H1 (cell line): ENCODE results near the gene ZBTB46. TPM values are rescaled to one million over a fixed set of nuclear protein-coding genes. Genes with fewer than 3 reads are reported as not detected.

Experiments used
- CTCF ChIA-PET: fragments of 300-600 bp; sonication (Branson Sonifier 250); formaldehyde crosslinking; loops from one replicate; lab custom pipeline; 2021; ENCODE audit not compliant: partially characterized antibody; lab: Charles Lee
- POLR2A ChIA-PET: fragments of 300-600 bp; sonication (Branson Sonifier 250); formaldehyde crosslinking; loops from one replicate; lab custom pipeline; 2021; ENCODE audit warnings: inconsistent platforms; ENCODE audit not compliant: partially characterized antibody; lab: Charles Lee
- DNase-seq, 2 experiments: peaks; one replicate each; pipeline versions ENCODE4 v3.0.0 to v3.0.0-alpha.2; 2010 to 2022; ENCODE audit warnings: low spot score in 2 of 2, low read depth in 1 of 2, mixed read lengths in 1 of 2
- FAIRE-seq: peaks from 2 replicates; lab custom pipeline; 2011; peaks lifted over from hg19 to GRCh38; lab: Jason Lieb, UNC
- H2AFZ ChIP-seq: 2 replicates; pipeline ENCODE4 v1.8.1; 2012; ENCODE audit warnings: low read length, inconsistent platforms
- H2AK5ac ChIP-seq: 2 replicates; pipeline ENCODE4 v1.6.1; 2013; ENCODE audit warnings: low read depth, low read length
- H2BK120ac ChIP-seq: replicated peaks from 2 replicates; pipeline ENCODE3; 2013; ENCODE audit warnings: low read depth, low read length, inconsistent platforms
- H2BK12ac ChIP-seq: 2 replicates; pipeline ENCODE4 v1.6.1; 2013; ENCODE audit warnings: low read depth, low read length
- H2BK15ac ChIP-seq: 2 replicates; pipeline ENCODE4 v1.6.1; 2013; ENCODE audit warnings: low read length
- H2BK20ac ChIP-seq: 2 replicates; pipeline ENCODE4 v1.6.1; 2013; ENCODE audit warnings: low read length
- H2BK5ac ChIP-seq: 2 replicates; pipeline ENCODE4 v1.6.1; 2013; ENCODE audit warnings: low read depth, low read length
- H3K14ac ChIP-seq: 2 replicates; pipeline ENCODE4 v1.6.1; 2013; ENCODE audit warnings: inconsistent platforms; ENCODE audit not compliant: insufficient read length
- H3K18ac ChIP-seq: 2 replicates; pipeline ENCODE4 v1.6.1; 2013; ENCODE audit warnings: low read length; ENCODE audit errors: extremely low read depth
- H3K23ac ChIP-seq: 2 replicates; pipeline ENCODE4 v1.6.1; 2013; ENCODE audit warnings: inconsistent platforms; ENCODE audit not compliant: insufficient read length
- H3K23me2 ChIP-seq: 2 replicates; pipeline ENCODE4 v1.6.1; 2013; ENCODE audit warnings: low read depth, low read length
- H3K27ac ChIP-seq: 2 replicates; pipeline ENCODE4 v1.6.1; 2011; ENCODE audit warnings: low read depth, low read length, inconsistent platforms
- H3K27me3 ChIP-seq, 4 experiments: replicated peaks in 1 of 4; 1 replicate in 1 of 4; 2 replicates in 3 of 4; pipeline versions ENCODE4 v1.6.1 to v1.8.1; 2011 to 2013; ENCODE audit warnings: low read length in 3 of 4, mild to moderate bottlenecking in 3 of 4, inconsistent platforms in 2 of 4, mixed read lengths in 2 of 4, moderate library complexity in 1 of 4; ENCODE audit not compliant: control insufficient read depth in 3 of 4, insufficient read depth in 3 of 4; ENCODE audit errors: extremely low read depth in 1 of 4
- H3K36me3 ChIP-seq, 4 experiments: 2 replicates each; pipeline versions ENCODE4 v1.6.1 to v1.8.1; 2011 to 2013; ENCODE audit warnings: mild to moderate bottlenecking in 4 of 4, low read length in 3 of 4, moderate library complexity in 2 of 4, control low read depth in 1 of 4, inconsistent platforms in 1 of 4; ENCODE audit not compliant: insufficient read depth in 4 of 4, control insufficient read depth in 2 of 4
- H3K4ac ChIP-seq: replicated peaks from 2 replicates; pipeline ENCODE3; 2013; ENCODE audit warnings: low read length, low read depth, mixed read lengths, inconsistent platforms; ENCODE audit not compliant: insufficient read length
- H3K4me1 ChIP-seq, 4 experiments: replicated peaks in 1 of 4; 1 replicate in 1 of 4; 2 replicates in 3 of 4; pipeline versions ENCODE4 v1.6.1 to v1.8.1; 2011 to 2013; ENCODE audit warnings: low read length in 3 of 4, inconsistent platforms in 2 of 4, mixed read lengths in 1 of 4; ENCODE audit not compliant: insufficient read depth in 4 of 4, control insufficient read depth in 3 of 4
- H3K4me2 ChIP-seq, 2 experiments: 2 replicates each; pipeline versions ENCODE4 v1.6.1 to v1.8.1; 2011 to 2013; ENCODE audit warnings: low read depth in 2 of 2, low read length in 2 of 2, control low read depth in 1 of 2, inconsistent platforms in 1 of 2, mild to moderate bottlenecking in 1 of 2; ENCODE audit not compliant: insufficient read depth in 1 of 2
- H3K4me3 ChIP-seq, 4 experiments: fragments of 200-600, 300-600 bp in 1 of 4; sonication (generic), shearing (Covaris generic), sonication (Bioruptor Twin) in 1 of 4; 2 replicates each; pipeline versions ENCODE4 v1.5.1 to v1.8.1; 2011 to 2016; ENCODE audit warnings: low read length in 4 of 4, low read depth in 3 of 4, control low read depth in 2 of 4, inconsistent platforms in 2 of 4, mild to moderate bottlenecking in 2 of 4, mixed read lengths in 1 of 4, moderate library complexity in 1 of 4; ENCODE audit not compliant: insufficient read depth in 2 of 4; ENCODE audit errors: extremely low read depth in 1 of 4
- H3K56ac ChIP-seq: replicated peaks from 2 replicates; pipeline ENCODE3; 2013; ENCODE audit warnings: low read depth, mild to moderate bottlenecking, mixed read lengths, low read length, inconsistent platforms; ENCODE audit not compliant: insufficient read length
- H3K79me1 ChIP-seq: 2 replicates; pipeline ENCODE4 v1.6.1; 2013; ENCODE audit warnings: low read depth, low read length, control low read depth
- H3K79me2 ChIP-seq, 2 experiments: 2 replicates each; pipeline versions ENCODE4 v1.6.1 to v1.8.1; 2012 to 2013; ENCODE audit warnings: low read length in 2 of 2, mild to moderate bottlenecking in 2 of 2, inconsistent platforms in 1 of 2; ENCODE audit not compliant: insufficient read depth in 2 of 2, control insufficient read depth in 1 of 2
- H3K9ac ChIP-seq, 4 experiments: replicated peaks in 1 of 4; 1 replicate in 1 of 4; 2 replicates in 3 of 4; pipeline versions ENCODE4 v1.6.1 to v1.8.1; 2011 to 2013; ENCODE audit warnings: low read depth in 3 of 4, low read length in 3 of 4, control low read depth in 2 of 4, mild to moderate bottlenecking in 2 of 4, moderate library complexity in 2 of 4, inconsistent platforms in 1 of 4; ENCODE audit errors: extremely low read depth in 1 of 4
- H3K9me3 ChIP-seq, 2 experiments: 2 replicates each; pipeline versions ENCODE4 v1.6.1 to v1.8.1; 2012 to 2013; ENCODE audit warnings: mild to moderate bottlenecking in 2 of 2, moderate library complexity in 2 of 2, control low read depth in 1 of 2, inconsistent platforms in 1 of 2, low read depth in 1 of 2, low read length in 1 of 2, mixed read lengths in 1 of 2; ENCODE audit not compliant: insufficient read depth in 2 of 2
- H4K20me1 ChIP-seq, 2 experiments: replicated peaks in 1 of 2; 2 replicates each; pipeline versions ENCODE3 to v1.8.1; 2011 to 2013; ENCODE audit warnings: inconsistent platforms in 2 of 2, low read length in 2 of 2, mild to moderate bottlenecking in 1 of 2; ENCODE audit not compliant: insufficient read depth in 2 of 2, control insufficient read depth in 1 of 2
- H4K5ac ChIP-seq: 2 replicates; pipeline ENCODE4 v1.6.1; 2013; ENCODE audit warnings: low read length, low read depth, mixed read lengths, inconsistent platforms; ENCODE audit not compliant: insufficient read length
- H4K8ac ChIP-seq: 2 replicates; pipeline ENCODE4 v1.8.0; 2013; ENCODE audit warnings: mild to moderate bottlenecking, moderate library complexity, low read length, inconsistent platforms; ENCODE audit not compliant: insufficient read depth; ENCODE audit errors: extremely low read depth
- H4K91ac ChIP-seq: replicated peaks from 2 replicates; pipeline ENCODE3; 2013; ENCODE audit warnings: low read length, mixed read lengths, inconsistent platforms; ENCODE audit not compliant: insufficient read length
- CTCF ChIP-seq, 3 experiments: IDR thresholded peaks; 1 replicate in 2 of 3; 2 replicates in 1 of 3; pipeline versions ENCODE4 v1.5.1 to v1.6.1; 2011; ENCODE audit warnings: low read length in 3 of 3, mild to moderate bottlenecking in 3 of 3, inconsistent platforms in 2 of 3, low read depth in 1 of 3, moderate library complexity in 1 of 3; ENCODE audit not compliant: insufficient read depth in 1 of 3; ENCODE audit errors: control extremely low read depth in 1 of 3
- EGR1 ChIP-seq: IDR thresholded peaks from 2 replicates; pipeline ENCODE4 v1.6.1; 2011; ENCODE audit warnings: low read depth, low read length, borderline replicate concordance
- HDAC2 ChIP-seq, 2 experiments: fragments of 300-600 bp in 1 of 2; sonication (generic) in 1 of 2; IDR thresholded peaks; 2 replicates each; pipeline ENCODE4 v1.6.1; 2011 to 2012; ENCODE audit warnings: low read depth in 2 of 2, low read length in 2 of 2, mild to moderate bottlenecking in 2 of 2, moderate library complexity in 2 of 2, borderline replicate concordance in 1 of 2, inconsistent platforms in 1 of 2
- HDAC6 ChIP-seq: IDR thresholded peaks from one replicate; pipeline ENCODE4 v1.7.1; 2012; ENCODE audit warnings: low read depth, mild to moderate bottlenecking, inconsistent platforms, low read length, moderate library complexity
- RAD21 ChIP-seq, 2 experiments: IDR thresholded peaks in 1 of 2; conservative IDR thresholded peaks in 1 of 2; 2 replicates each; pipeline ENCODE4 v1.6.1; 2011; ENCODE audit warnings: low read depth in 2 of 2, low read length in 2 of 2, improper control_type of control experiment in 1 of 2, inconsistent platforms in 1 of 2, mild to moderate bottlenecking in 1 of 2, moderate library complexity in 1 of 2
- RFX5 ChIP-seq: IDR thresholded peaks from 2 replicates; pipeline ENCODE4 v1.6.1; 2011; ENCODE audit warnings: low read depth, low read length, improper control_type of control experiment, borderline replicate concordance
- SP1 ChIP-seq: IDR thresholded peaks from 2 replicates; pipeline ENCODE4 v1.6.1; 2011; ENCODE audit warnings: low read depth, low read length
- SP4 ChIP-seq: IDR thresholded peaks from 2 replicates; pipeline ENCODE4 v1.6.1; 2012; ENCODE audit warnings: low read length, inconsistent platforms
- TEAD4 ChIP-seq: IDR thresholded peaks from 2 replicates; pipeline ENCODE4 v1.6.1; 2012; ENCODE audit warnings: low read depth, low read length, inconsistent platforms, mixed read lengths
- WGBS, 2 experiments: shearing (Covaris generic) in 1 of 2; methylation state at CpG; one replicate each; pipeline versions ENCODE4 v1.1.6 to v1.1.7; 2013 to 2015; ENCODE audit warnings: low lambda C conversion rate in 2 of 2, mixed read lengths in 2 of 2, inconsistent platforms in 1 of 2, low coverage in 1 of 2, missing lambda C conversion rate in 1 of 2; ENCODE audit not compliant: insufficient replicate concordance in 2 of 2, insufficient coverage in 1 of 2, insufficient read length in 1 of 2; ENCODE audit errors: extremely low coverage in 1 of 2, missing lambda C conversion rate in 1 of 2; 5-methylcytosine and 5-hydroxymethylcytosine counted together
- polyA plus RNA-seq, 7 experiments: library from polyadenylated mRNA; depleted of rRNA in 3 of 7; stranded (reverse) in 5 of 7; unstranded in 2 of 7; fragments of >200 nt in 5 of 7; fragments of 200-250 nt in 2 of 7; gene quantifications; 1 replicate in 5 of 7; 2 replicates in 1 of 7; 4 replicates in 1 of 7; pipeline versions ENCODE4 v1.2.1 to v1.2.3, GENCODE V29; 2011 to 2013; ENCODE audit warnings: missing spikeins in 2 of 7, mixed read lengths in 2 of 7
- total RNA-seq: library from RNA; stranded (reverse); fragmentation: NEBNext Ultra II Directional; extraction: Animal tissue kit (Norgen Biotek cat#: 25700); gene quantifications from 2 replicates; pipeline ENCODE4 v1.2.1, GENCODE V29; 2021

The ZBTB46 gene
- total and polyA plus RNA-seq, 2 of the 8 experiments (the other 6 are each of a cell fraction or from before 2014, with no cell fraction given): 6.4 to 22.4 TPM

DNA sequence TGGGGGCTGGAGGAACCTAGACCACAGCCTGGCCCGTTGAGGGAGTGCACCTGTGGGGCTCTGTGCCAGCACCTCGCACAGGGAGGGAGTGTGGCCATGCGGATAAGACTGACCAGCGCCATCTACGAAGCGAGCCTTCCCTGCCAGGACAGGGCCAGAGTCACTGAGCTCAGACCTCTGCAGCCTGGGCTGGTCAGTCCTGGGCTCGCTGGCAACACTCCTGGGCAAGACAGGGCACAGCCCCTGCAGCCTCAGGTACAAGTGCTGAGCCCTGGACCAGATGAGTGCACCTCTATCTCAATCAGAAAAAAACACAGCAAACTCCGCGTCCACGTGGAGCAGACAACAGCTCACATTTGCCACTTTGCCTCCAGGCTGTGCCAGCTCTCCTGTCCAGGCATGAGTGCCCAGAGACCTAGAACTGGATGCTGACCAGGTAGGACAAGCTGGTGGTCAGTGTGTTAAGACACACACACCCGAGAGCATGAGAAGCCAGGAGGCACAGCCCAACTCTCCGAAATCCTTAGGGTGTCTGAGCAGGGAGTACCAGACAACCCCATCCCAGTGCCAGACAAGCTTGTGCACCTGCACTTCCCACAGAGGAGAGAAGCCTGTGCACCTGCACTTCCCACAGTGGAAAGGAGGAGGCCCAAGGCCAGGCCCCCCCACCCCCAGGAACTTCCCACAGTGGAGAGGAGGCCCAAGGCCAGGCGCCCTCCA is 128.2 kb downstream of the ZBTB46 start:
- Histone ChIP-seq H3K9ac (0 out of 7 replicates have a peak overlapping the region, but pooled peaks of 1 of the 4 experiments have one; percentile 27), H3K27me3 (no peaks in the 10 kb centered on the region), H2BK12ac (no peak overlapping the region), H2BK20ac (no peak overlapping the region), H3K56ac (no peak overlapping the region), H2BK5ac (no peak overlapping the region), H3K79me1 (peaks cover 6% of the 10 kb centered on the region; the same call in 1 of the 2 replicates), H3K18ac (no peak overlapping the region), H3K4me1 (peaks cover 0 to 8% (median 0%) of the 10 kb centered on the region in 4 experiments; a peak in 3 of 7 replicates), H2AFZ (no peak overlapping the region), H3K79me2 (peaks cover 0 to 13% of the 10 kb centered on the region in 2 experiments; a peak in 2 of 4 replicates), H2AK5ac (no peak overlapping the region), H2BK120ac (no peak overlapping the region), H3K23me2 (no peaks in the 10 kb centered on the region; the same call in 1 of the 2 replicates), H3K4ac (no peak overlapping the region), H4K5ac (no peak overlapping the region), H3K36me3 (peaks cover 3 to 18% (median 8%) of the 10 kb centered on the region in 4 experiments; a peak in 5 of 8 replicates), H4K91ac (no peak overlapping the region), H4K8ac (peak overlapping the region; percentile 20; the same call in 1 of the 2 replicates), H3K14ac (no peak overlapping the region), H2BK15ac (no peak overlapping the region), H3K27ac (no peak overlapping the region), H3K23ac (no peak overlapping the region), H4K20me1 (peaks cover 8 to 14% of the 10 kb centered on the region in 2 experiments), H3K4me2 (no peak overlapping the region), H3K4me3 (no peak overlapping the region), H3K9me3 (no peaks in the 10 kb centered on the region)
- ChIA-PET CTCF (interaction anchor here (1.4 kb wide), 2 partner anchors 83 to 278 kb away, joined by 3 to 4 read pairs; partner anchors contain the start of gene PRPF6), POLR2A (interaction anchor here (0.6 to 4.1 kb wide), 13 partner anchors 9 to 283 kb away, joined by 3 to 18 read pairs (median 4); partner anchors contain the start of gene SLC2A4RG)
- 83% methylated on average over 13 of the region's 13 CpGs; no CpG with 5 or more reads in 1 of the 2 experiments for WGBS, 2 experiments
- DNase-seq (no peak), FAIRE-seq (no peak)
- TF ChIP-seq SP4: no peak
- TF ChIP-seq HDAC2 (IDR thresholded peaks at IDR 0.05; ENCODE audit: borderline replicate concordance in 1 of 2, low read depth in 2 of 2, low read length in 2 of 2): no peak
- TF ChIP-seq CTCF (IDR thresholded peaks at IDR 0.05; ENCODE audit: control extremely low read depth in 1 of 3, insufficient read depth in 1 of 3, low read depth in 1 of 3, low read length in 3 of 3): no peak
- no peak for TF ChIP-seq TEAD4
- TF ChIP-seq RFX5: no peak
- TF ChIP-seq SP1: no peak
- no peak for TF ChIP-seq HDAC6
- no peak for TF ChIP-seq EGR1
- no peak for TF ChIP-seq RAD21 (IDR thresholded peaks at IDR 0.05 in 1 of 2, conservative IDR thresholded peaks at IDR 0.05 in 1 of 2; ENCODE audit: low read depth in 2 of 2, low read length in 2 of 2)
